DND-41 (cell line): ENCODE measurements around the gene CALM1.

Experiments
- EZH2 ChIP-seq: IDR thresholded peaks from 3 replicates; pipeline ENCODE4 v1.6.1; 2012; ENCODE audit warnings: borderline replicate concordance, low read depth, mild to moderate bottlenecking, moderate library complexity, low read length, inconsistent platforms; ENCODE audit not compliant: severe bottlenecking
- TF ChIP-seq, protein P1 (sequence below): IDR thresholded peaks from 2 replicates; pipeline ENCODE4 v1.5.1; 2012; ENCODE audit warnings: borderline replicate concordance, low read length, moderate library complexity, mild to moderate bottlenecking; ENCODE audit not compliant: poor library complexity, severe bottlenecking; ENCODE audit errors: extremely low read depth

DNA sequence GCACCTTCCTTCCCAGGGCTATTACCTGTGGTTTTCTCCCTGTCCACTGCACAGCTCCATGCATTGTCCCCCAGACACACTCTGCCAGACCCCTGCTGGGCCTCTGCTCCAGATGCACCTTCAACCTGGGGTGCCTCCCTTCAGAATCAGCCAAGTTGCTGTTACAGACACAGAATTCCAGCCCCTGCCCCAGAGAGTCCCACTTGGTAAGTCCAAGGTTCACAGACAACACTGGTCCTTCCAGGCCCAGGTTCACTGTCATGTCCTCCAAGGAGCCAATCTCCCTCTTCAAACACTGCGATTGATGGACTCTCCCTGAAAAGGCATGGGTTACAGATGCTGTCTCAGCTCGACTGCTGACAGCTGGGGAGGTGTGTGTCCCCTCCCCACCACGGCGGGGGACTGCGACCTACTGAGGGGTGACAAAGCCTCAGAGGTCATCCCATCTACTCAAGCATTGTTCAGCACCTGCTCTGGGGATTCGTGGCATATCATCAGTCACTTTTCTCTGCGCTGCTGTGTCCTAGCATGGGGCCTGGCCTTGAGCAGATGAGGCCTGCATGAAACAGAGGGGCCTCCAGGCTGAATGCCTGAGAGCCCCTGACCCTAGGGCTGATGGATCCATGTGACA, 24.3 kb downstream of the CALM1 start:
- TF ChIP-seq, protein P1, sequence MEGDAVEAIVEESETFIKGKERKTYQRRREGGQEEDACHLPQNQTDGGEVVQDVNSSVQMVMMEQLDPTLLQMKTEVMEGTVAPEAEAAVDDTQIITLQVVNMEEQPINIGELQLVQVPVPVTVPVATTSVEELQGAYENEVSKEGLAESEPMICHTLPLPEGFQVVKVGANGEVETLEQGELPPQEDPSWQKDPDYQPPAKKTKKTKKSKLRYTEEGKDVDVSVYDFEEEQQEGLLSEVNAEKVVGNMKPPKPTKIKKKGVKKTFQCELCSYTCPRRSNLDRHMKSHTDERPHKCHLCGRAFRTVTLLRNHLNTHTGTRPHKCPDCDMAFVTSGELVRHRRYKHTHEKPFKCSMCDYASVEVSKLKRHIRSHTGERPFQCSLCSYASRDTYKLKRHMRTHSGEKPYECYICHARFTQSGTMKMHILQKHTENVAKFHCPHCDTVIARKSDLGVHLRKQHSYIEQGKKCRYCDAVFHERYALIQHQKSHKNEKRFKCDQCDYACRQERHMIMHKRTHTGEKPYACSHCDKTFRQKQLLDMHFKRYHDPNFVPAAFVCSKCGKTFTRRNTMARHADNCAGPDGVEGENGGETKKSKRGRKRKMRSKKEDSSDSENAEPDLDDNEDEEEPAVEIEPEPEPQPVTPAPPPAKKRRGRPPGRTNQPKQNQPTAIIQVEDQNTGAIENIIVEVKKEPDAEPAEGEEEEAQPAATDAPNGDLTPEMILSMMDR: no peak
- TF ChIP-seq EZH2: no peak
